PFSK-1 (cell line): Measurements from ENCODE around the gene COPB1.

Source experiments
- POLR2AphosphoS5 ChIP-seq: IDR thresholded peaks from 2 replicates; pipeline ENCODE4 v1.6.1; 2012; ENCODE audit warnings: low read depth, mild to moderate bottlenecking, control low read depth, low read length, moderate library complexity
- TAF1 ChIP-seq: IDR thresholded peaks from 2 replicates; pipeline ENCODE4 v1.6.1; 2012; ENCODE audit warnings: low read length, control low read depth, borderline replicate concordance; ENCODE audit not compliant: insufficient read depth
- TF ChIP-seq, protein P1 (sequence below), 2 experiments: IDR thresholded peaks; 2 replicates each; pipeline versions ENCODE4 v1.6.1 to v1.8.0; 2011 to 2012; ENCODE audit warnings: low read depth in 2 of 2, low read length in 2 of 2, control low read depth in 1 of 2, inconsistent platforms in 1 of 2, mild to moderate bottlenecking in 1 of 2, moderate library complexity in 1 of 2; ENCODE audit not compliant: insufficient read depth in 1 of 2

DNA sequence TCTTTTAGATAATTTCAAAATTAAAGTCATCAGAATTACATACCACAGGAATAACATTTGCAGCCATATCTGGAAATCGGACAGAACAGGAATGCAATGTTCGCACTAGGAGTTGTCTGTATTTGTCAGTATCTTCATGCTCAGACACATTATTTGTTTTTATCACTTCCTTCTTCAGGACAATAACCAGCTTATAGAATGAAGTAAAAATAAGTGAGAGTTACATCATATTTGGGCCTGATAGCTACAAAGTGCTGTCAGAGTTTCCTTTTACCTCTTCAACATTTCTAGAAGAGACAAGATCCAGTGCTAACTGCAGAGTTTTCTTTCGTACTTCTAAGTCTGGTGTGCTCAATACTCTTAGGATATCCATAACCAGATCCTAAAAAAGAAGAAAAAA, 18.9 kb downstream of the COPB1 start:
- TF ChIP-seq TAF1 (no peak), POLR2AphosphoS5 (no peak)
- TF ChIP-seq, protein P1, sequence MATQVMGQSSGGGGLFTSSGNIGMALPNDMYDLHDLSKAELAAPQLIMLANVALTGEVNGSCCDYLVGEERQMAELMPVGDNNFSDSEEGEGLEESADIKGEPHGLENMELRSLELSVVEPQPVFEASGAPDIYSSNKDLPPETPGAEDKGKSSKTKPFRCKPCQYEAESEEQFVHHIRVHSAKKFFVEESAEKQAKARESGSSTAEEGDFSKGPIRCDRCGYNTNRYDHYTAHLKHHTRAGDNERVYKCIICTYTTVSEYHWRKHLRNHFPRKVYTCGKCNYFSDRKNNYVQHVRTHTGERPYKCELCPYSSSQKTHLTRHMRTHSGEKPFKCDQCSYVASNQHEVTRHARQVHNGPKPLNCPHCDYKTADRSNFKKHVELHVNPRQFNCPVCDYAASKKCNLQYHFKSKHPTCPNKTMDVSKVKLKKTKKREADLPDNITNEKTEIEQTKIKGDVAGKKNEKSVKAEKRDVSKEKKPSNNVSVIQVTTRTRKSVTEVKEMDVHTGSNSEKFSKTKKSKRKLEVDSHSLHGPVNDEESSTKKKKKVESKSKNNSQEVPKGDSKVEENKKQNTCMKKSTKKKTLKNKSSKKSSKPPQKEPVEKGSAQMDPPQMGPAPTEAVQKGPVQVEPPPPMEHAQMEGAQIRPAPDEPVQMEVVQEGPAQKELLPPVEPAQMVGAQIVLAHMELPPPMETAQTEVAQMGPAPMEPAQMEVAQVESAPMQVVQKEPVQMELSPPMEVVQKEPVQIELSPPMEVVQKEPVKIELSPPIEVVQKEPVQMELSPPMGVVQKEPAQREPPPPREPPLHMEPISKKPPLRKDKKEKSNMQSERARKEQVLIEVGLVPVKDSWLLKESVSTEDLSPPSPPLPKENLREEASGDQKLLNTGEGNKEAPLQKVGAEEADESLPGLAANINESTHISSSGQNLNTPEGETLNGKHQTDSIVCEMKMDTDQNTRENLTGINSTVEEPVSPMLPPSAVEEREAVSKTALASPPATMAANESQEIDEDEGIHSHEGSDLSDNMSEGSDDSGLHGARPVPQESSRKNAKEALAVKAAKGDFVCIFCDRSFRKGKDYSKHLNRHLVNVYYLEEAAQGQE (IDR thresholded peaks at IDR 0.05; ENCODE audit: insufficient read depth in 1 of 2, low read depth in 2 of 2, low read length in 2 of 2) = no peak
